Ishikawa (cell line): Measurements from ENCODE around the gene SENP1.

Experiments
- CEBPB ChIP-seq: IDR thresholded peaks from 2 replicates; pipeline ENCODE4 v1.6.1; 2012
- CREB1 ChIP-seq: IDR thresholded peaks from 2 replicates; pipeline ENCODE4 v1.6.1; 2012; ENCODE audit warnings: low read depth
- EGR1 ChIP-seq: IDR thresholded peaks from 2 replicates; pipeline ENCODE4 v1.6.1; 2012
- EP300 ChIP-seq: IDR thresholded peaks from 2 replicates; pipeline ENCODE4 v1.6.1; 2012; ENCODE audit warnings: borderline replicate concordance
- FOXM1 ChIP-seq: IDR thresholded peaks from 2 replicates; pipeline ENCODE4 v1.6.1; 2012; ENCODE audit warnings: low read depth, borderline replicate concordance
- MAX ChIP-seq: IDR thresholded peaks from 2 replicates; pipeline ENCODE4 v1.6.1; 2012
- NFIC ChIP-seq: IDR thresholded peaks from 2 replicates; pipeline ENCODE4 v1.6.1; 2012
- RAD21 ChIP-seq: IDR thresholded peaks from 2 replicates; pipeline ENCODE4 v1.6.1; 2012; ENCODE audit warnings: low read depth
- REST ChIP-seq: IDR thresholded peaks from 2 replicates; pipeline ENCODE4 v1.6.1; 2012; ENCODE audit warnings: low read depth, mild to moderate bottlenecking
- TAF1 ChIP-seq: IDR thresholded peaks from 2 replicates; pipeline ENCODE4 v1.6.1; 2012; ENCODE audit warnings: low read depth, mild to moderate bottlenecking
- TCF12 ChIP-seq: IDR thresholded peaks from 2 replicates; pipeline ENCODE4 v1.6.1; 2012; ENCODE audit warnings: low read depth
- TEAD4 ChIP-seq: IDR thresholded peaks from 2 replicates; pipeline ENCODE4 v1.6.1; 2012
- USF1 ChIP-seq: IDR thresholded peaks from 2 replicates; pipeline ENCODE4 v1.6.1; 2012
- YY1 ChIP-seq: IDR thresholded peaks from 2 replicates; pipeline ENCODE4 v1.6.1; 2012; ENCODE audit warnings: low read depth
- ZBTB7A ChIP-seq: IDR thresholded peaks from 2 replicates; pipeline ENCODE4 v1.6.1; 2012; ENCODE audit warnings: low read depth

The SENP1 gene

GRCh38 chr12:48106681-48107613, 1.1 kb upstream of the SENP1 start:
- no peak for TF ChIP-seq EGR1
- no peak for TF ChIP-seq REST
- TF ChIP-seq NFIC, result no peak
- TF ChIP-seq TEAD4, result no peak
- no peak for TF ChIP-seq TAF1
- no peak for TF ChIP-seq USF1
- no peak for TF ChIP-seq RAD21
- no peak for TF ChIP-seq EP300
- no peak for TF ChIP-seq ZBTB7A
- TF ChIP-seq YY1, result no peak
- no peak for TF ChIP-seq CREB1
- no peak for TF ChIP-seq TCF12
- TF ChIP-seq MAX, result no peak

GRCh38 chr12:48105321-48105866, 485 bp downstream of the SENP1 start:
- TF ChIP-seq TEAD4 (no peak), REST (no peak), RAD21 (no peak), TCF12 (no peak), USF1 (no peak), YY1 (no peak), ZBTB7A (no peak), NFIC (no peak), EP300 (no peak), FOXM1 (no peak), CEBPB (no peak), CREB1 (no peak), MAX (no peak), EGR1 (no peak), TAF1 (no peak)

GRCh38 chr12:48104531-48104930, 1.3 kb downstream of the SENP1 start:
- TF ChIP-seq ZBTB7A, result no peak
- no peak for TF ChIP-seq TCF12
- no peak for TF ChIP-seq TEAD4

- TF ChIP-seq TCF12 (no peak), FOXM1 (no peak), CEBPB (no peak)
Measured at GRCh38 chr12:48092611-48093010, 13.3 kb downstream of the SENP1 start.

GRCh38 chr12:48086327-48086726, 19.6 kb downstream of the SENP1 start:
- no peak for TF ChIP-seq EP300
- no peak for TF ChIP-seq RAD21
- TF ChIP-seq USF1, result no peak
- no peak for TF ChIP-seq TCF12
- TF ChIP-seq NFIC, result no peak
- TF ChIP-seq ZBTB7A, result no peak
- TF ChIP-seq EGR1, result no peak
